Measurements from ENCODE around the gene LAMA4.

- TF ChIP-seq GATA2 (IDR thresholded peaks at IDR 0.05; ENCODE audit: low read depth, low read length) (no peak), GATA3 (IDR thresholded peaks at IDR 0.05; ENCODE audit: low read depth, low read length) (no peak)
Observed at GRCh38 chr6:112139052-112139451, 115.3 kb downstream of the LAMA4 start.
